HG02623 (cell line): ENCODE results near the gene DHTKD1.
"Not testable (repeated sequence)": the region's sequence is repeated elsewhere in the genome, so short reads cannot be mapped to it uniquely, and the experiment has no call there.

Source experiments
- ATAC-seq: cut with Tn5 transposase; IDR thresholded peaks from one replicate; pipeline ENCODE4 v1.9.1; 2021; ENCODE audit warnings: moderate library complexity; ENCODE audit not compliant: unreplicated experiment

DHTKD1 gene

GRCh38 chr10:12063483-12063818 lies 5.3 kb upstream of the DHTKD1 start:
- no peak for ATAC-seq

DNA sequence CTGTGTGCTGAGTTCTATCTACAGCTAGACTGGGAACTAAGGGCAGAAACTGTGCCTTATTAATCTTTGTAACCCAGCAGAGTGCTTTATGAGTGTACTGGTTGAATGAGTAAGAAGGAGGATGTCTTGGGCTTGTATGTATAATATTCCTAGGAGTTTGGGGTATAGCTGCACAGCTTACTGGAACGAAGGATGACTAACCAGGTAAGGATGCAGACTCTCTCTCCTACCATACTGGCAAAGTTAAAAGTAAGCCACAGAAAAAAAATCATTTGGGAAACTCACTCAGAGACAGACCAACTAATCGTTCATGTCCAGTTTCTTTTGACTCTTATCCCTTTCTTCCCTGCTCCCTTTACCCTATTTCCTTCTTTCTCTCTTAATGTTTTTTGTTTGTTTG lies 1.4 kb upstream of the DHTKD1 start:
- ATAC-seq: no peak

DNA sequence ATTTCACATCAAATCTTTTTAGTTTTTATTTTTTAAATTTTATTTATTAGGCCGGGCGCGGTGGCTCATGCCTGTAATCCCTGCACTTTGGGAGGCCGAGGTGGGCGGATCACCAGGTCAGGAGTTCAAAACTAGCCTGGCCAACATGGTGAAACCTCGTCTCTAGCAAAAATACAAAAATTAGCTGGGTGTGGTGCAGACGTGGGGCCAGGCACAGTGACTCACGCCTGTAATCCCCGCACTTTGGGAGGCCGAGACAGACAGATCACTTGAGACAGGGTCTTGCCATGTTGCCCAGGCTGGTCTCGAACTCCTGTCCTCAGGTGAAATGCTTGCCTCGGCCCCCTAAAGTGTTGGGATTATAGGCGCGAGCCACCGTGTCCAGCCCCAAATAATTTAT lies 2.7 kb downstream of the DHTKD1 start:
- not testable (repeated sequence) for ATAC-seq

DNA sequence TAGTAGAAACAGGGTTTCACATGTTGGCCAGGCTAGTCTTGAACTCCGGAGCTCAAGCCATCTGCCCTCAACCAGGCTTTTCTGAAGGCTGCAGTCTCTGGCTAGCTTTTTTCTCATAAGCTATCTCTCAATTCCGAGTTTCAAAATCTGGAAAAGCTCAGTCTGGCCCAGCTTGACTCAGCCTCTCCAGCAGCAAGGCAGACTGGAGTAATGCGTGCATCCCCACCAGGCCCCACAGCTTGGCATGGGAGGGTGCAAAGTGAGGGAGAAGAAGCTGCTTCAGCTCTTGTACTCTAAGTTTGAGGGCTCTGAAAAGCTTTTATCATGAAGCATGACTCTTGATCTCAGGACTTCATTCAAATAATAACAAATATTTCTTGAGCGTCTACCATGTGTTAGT lies 4.8 kb downstream of the DHTKD1 start:
- ATAC-seq: no peak

DNA sequence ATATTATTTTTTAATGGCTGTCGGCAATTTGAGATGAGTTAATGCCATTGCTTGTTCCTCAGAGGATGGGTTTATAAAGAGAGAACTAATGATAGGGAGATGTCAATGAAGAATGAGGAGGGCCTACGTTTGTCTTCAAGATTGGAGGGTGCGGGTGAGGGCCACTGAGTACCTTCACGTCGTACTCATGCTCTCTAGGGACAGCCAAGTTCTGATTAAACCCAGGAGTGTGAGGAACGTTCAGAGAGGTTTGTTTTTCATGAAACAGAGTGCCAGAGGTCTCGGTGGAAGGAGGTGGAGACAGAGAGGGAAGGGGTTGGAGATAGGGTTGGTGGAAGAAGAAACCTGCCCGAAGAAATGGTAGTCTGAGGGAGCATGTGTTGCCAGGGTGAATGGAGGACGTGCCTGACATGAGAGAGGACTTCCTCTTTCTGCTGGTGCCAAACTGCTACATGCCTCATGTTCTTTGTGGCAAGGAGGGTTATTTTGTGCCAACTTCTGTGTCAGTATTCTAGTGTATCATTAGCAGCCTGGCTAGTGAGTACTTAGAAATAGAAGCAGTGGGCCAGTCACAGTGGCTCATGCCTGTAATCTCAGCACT lies 8.9 kb downstream of the DHTKD1 start:
- no peak for ATAC-seq

GRCh38 chr10:12081470-12081869 lies 12.7 kb downstream of the DHTKD1 start:
- ATAC-seq: no peak

DNA sequence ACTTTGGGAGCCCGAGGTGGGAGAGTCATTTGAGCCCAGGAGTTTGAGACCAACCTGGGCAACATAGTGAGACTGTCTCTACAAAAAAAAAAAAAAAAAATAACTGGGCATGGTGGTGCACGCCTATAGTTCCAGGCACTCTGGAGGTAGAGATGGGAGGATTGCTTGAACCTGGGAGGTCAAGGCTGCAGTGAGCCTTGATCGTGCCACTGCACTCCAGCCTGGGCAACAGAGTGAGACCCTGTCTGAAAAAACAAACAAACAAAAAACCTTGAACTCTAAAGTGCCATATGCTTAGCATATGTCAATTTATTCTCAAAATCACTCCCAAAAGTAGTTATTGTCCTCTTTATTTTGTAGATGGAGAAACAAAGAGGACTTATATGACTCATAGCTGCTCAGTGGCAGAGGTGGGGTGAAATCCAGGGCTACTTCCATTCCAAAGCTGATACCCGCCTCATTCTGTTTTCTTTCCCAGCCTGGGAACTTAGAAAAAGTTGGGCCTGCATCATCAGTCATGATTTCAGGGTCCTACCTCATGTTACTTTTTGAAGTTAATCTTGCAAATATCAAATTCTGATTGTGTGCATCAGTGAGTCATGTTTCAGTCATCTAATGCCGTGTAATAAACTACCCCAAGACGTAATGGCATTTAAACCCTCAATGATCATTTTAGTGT lies 13.3 kb downstream of the DHTKD1 start:
- no peak for ATAC-seq

- no peak for ATAC-seq
These were observed 20.2 kb downstream of the DHTKD1 start for GRCh38 chr10:12088919-12089318.

DNA sequence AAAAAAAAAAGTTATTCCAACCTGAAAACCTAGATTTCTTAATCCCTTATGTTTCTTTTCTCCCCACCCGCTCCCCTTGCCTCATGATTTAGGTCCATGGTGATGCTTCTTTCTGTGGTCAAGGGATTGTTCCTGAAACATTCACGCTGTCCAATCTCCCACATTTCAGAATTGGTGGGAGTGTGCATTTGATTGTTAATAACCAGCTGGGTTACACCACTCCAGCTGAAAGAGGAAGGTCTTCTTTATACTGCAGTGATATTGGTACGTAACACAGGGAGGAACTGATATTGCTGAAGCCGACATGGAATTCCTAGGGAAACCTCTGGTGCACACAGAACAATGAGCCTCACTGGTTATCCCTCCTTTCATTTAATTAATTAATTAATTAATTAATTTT lies 22.7 kb downstream of the DHTKD1 start:
- no peak for ATAC-seq

- ATAC-seq: not testable (repeated sequence)
These were observed 28.6 kb downstream of the DHTKD1 start for GRCh38 chr10:12097361-12097760.

DNA sequence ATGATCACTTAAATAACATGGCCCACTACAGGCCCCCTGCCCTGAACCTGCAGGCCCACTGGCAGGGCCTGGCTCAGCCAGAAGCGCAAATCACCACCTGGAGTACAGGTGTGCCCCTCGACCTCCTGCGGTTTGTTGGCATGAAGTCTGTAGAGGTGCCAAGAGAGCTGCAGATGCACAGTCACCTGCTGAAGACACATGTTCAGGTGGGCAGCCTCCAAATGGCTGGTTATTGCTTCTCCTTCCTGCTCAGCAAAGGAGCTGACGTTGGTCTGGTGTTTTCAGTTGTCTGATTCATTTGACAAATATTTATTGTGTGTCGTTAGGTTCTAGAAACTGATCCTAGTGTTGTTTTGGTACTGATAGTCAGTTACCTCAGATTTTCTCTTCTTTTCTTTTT lies 29.0 kb downstream of the DHTKD1 start:
- no peak for ATAC-seq

GRCh38 chr10:12098966-12099365 lies 30.2 kb downstream of the DHTKD1 start:
- no peak for ATAC-seq

DNA sequence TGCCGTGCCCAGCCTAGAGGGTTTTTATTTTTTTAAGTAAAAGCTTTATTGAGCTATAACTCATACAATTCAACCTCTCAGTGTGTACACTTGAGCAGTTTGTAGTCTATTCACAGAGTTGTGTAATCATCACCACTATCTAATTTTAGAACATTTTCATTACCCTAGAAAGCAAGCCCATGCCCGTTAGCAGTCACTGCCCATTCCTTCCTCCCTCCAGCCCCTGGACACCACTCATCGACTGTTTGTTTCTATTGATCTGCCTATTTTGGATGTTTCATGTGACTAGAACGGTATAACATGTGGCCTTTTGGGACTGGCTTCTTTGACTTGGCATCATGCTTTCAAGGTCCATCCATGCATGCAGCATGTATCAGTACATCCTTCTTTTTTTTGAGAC lies 35.0 kb downstream of the DHTKD1 start:
- no peak for ATAC-seq

GRCh38 chr10:12107781-12108180 lies 39.0 kb downstream of the DHTKD1 start:
- ATAC-seq: no peak

GRCh38 chr10:12109286-12109685 lies 40.5 kb downstream of the DHTKD1 start:
- ATAC-seq: no peak

DNA sequence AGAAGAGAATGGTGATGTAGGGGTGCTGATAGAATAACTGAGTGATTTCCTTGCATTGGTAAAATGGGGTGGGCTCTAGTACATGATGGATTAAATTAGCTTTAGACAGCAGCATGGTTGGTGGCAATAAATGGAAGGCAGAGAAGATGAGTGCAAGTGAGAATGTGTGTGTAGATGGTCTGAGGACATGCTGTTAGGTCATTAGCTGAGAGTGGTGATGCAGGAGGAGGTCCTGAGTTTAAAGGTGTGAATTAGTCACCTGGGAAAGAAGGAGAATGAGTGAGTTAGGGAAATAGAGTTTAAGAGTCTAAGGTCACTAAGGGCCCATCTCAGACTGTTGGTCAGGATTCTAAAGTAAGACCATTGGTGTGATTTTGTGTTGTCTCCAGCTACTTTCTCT lies 42.8 kb downstream of the DHTKD1 start:
- ATAC-seq: no peak

GRCh38 chr10:12113627-12114026 lies 44.9 kb downstream of the DHTKD1 start:
- ATAC-seq: no peak

DNA sequence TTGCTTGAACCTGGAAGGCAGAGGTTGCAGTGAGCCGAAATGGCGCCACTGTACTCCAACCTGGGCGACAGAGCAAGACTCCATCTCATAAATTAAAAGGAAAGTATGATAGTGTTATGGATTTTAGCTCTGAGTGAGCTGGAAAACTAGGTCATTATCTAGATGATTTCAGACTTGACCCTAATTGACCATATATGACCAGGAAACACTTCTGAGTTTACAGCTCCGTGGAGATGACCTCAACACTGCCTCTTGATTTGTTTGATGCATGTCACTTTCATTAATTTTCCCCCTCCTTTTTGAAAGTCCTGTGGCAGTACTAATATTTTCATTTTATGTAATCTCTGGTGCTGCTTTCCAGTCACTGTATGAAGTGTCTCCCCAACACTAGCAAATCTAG lies 52.9 kb downstream of the DHTKD1 start:
- ATAC-seq: no peak

GRCh38 chr10:12129222-12130111 lies 60.7 kb downstream of the DHTKD1 start, which contains the start of gene SEC61A2:
SEC61A2 (plus strand) TSS chr10:12129677; CDS start chr10:12129788, 111 bp downstream.
- ATAC-seq: peak; percentile 93

GRCh38 chr10:12130237-12130872 lies 61.6 kb downstream of the DHTKD1 start:
- peak; percentile 27 for ATAC-seq

- ATAC-seq: no peak
These were observed 66.9 kb downstream of the DHTKD1 start for GRCh38 chr10:12135631-12136030.
